Type B pancreatic cell (in vitro differentiated cells): ENCODE results near the gene EMP3. TPM values are rescaled to one million over a fixed set of nuclear protein-coding genes. Genes with fewer than 3 reads are reported as not detected.

Experiments used
- DNase-seq: peaks from one replicate; pipeline ENCODE4 v3.0.0; 2021; ENCODE audit warnings: mixed read lengths; ENCODE audit not compliant: unreplicated experiment; ENCODE audit errors: extremely low spot score
- H3K27ac Mint-ChIP-seq: 2 replicates; pipeline ENCODE4 v1.8.0; 2021; ENCODE audit warnings: mild to moderate bottlenecking, mixed read lengths
- H3K27me3 Mint-ChIP-seq: 2 replicates; pipeline ENCODE4 v1.8.0; 2021; ENCODE audit warnings: mixed read lengths
- H3K36me3 Mint-ChIP-seq: 2 replicates; pipeline ENCODE4 v1.8.0; 2021; ENCODE audit warnings: mixed read lengths
- H3K4me1 Mint-ChIP-seq: one replicate; pipeline ENCODE4 v1.8.0; 2021; ENCODE audit warnings: mixed read lengths; ENCODE audit not compliant: unreplicated experiment
- H3K4me3 Mint-ChIP-seq: 2 replicates; pipeline ENCODE4 v1.8.0; 2021; ENCODE audit warnings: mild to moderate bottlenecking, mixed read lengths
- H3K9me3 Mint-ChIP-seq: 2 replicates; pipeline ENCODE4 v1.8.0; 2021; ENCODE audit warnings: mixed read lengths
- CTCF ChIP-seq: fragments of 200-600 bp; sonication (generic); conservative IDR thresholded peaks from 2 replicates; pipeline ENCODE4 v1.5.0; 2021; ENCODE audit warnings: antibody characterized with exemption, mild to moderate bottlenecking
- total RNA-seq: library from RNA; stranded (reverse); gene quantifications from 2 replicates; pipeline ENCODE4 v1.2.1, GENCODE V29; 2021; ENCODE audit warnings: low replicate concordance

The EMP3 gene
- total RNA-seq, 1 donor from 2014 or later = 47.8 TPM

DNA sequence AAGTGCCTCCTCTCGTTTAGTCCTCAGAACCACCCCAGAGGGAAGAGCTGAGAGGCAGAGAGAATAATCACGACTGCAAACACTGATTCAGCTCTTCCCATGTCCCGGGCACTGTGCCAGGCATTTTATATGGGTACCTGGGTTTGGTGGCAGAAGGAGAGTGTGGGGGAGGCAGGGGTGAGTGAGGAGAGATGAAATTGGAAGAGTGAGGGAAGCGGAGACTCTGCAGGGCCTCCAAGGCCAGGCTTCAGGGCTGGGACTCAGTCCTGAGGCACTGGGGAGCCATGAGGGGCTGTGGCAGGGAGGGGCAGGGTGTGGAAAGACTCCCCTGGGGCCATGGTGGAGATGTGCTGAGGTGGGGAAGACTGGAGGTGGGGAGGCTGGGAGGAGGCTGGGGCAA lies 47.6 kb downstream of the EMP3 start:
- H3K36me3 Mint-ChIP-seq = no peaks in the 10 kb centered on the region
- no peak for TF ChIP-seq CTCF
- no peaks in the 10 kb centered on the region for H3K9me3 Mint-ChIP-seq
- H3K4me3 Mint-ChIP-seq = no peak overlapping the region
- DNase-seq = no peak
- no peaks in the 10 kb centered on the region for H3K27me3 Mint-ChIP-seq
- H3K27ac Mint-ChIP-seq = no peak overlapping the region
- H3K4me1 Mint-ChIP-seq = peaks cover 20% of the 10 kb centered on the region

DNA sequence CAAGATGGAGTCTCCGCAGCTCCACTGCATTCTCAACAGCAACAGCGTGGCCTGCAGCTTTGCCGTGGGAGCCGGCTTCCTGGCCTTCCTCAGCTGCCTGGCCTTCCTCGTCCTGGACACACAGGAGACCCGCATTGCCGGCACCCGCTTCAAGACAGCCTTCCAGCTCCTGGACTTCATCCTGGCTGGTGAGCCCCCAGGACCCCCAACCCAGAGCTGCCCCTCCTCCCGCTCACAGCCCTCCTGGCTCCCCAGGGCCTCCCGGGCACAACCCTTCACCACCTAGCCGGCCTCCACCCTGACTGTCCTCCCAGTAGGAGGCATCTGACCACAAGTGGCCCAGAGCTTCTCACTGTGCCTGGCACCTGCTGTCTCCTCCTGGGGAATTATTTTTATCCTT lies 48.2 kb downstream of the EMP3 start:
- Mint-ChIP-seq H3K36me3 (no peaks in the 10 kb centered on the region), H3K27ac (no peak overlapping the region), H3K9me3 (no peaks in the 10 kb centered on the region), H3K4me3 (no peak overlapping the region), H3K4me1 (peaks cover 20% of the 10 kb centered on the region), H3K27me3 (no peaks in the 10 kb centered on the region)
- TF ChIP-seq CTCF = no peak
- no peak for DNase-seq

DNA sequence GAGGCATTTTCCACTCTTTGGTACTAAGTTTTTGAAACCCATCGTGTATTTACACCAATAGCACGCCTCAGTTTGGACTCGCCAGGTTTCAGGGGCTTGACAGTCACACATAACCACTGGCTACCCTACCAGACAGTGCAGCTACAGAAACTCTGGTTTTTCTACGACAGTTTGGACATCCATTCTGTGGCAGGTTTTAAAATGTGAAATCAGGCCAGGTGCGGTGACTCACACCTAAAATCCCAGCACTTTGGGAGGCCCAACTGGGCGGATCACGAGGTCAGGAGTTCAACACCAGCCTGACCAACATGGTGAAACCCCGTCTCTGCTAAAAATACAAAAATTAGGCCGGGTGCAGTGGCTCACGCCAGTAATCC lies 52.8 kb downstream of the EMP3 start:
- no peak for TF ChIP-seq CTCF
- Mint-ChIP-seq H3K36me3 (peaks cover 5% of the 10 kb centered on the region), H3K27me3 (no peaks in the 10 kb centered on the region), H3K4me3 (no peak overlapping the region), H3K27ac (no peak overlapping the region), H3K9me3 (no peaks in the 10 kb centered on the region), H3K4me1 (no peaks in the 10 kb centered on the region)
- DNase-seq = no peak

DNA sequence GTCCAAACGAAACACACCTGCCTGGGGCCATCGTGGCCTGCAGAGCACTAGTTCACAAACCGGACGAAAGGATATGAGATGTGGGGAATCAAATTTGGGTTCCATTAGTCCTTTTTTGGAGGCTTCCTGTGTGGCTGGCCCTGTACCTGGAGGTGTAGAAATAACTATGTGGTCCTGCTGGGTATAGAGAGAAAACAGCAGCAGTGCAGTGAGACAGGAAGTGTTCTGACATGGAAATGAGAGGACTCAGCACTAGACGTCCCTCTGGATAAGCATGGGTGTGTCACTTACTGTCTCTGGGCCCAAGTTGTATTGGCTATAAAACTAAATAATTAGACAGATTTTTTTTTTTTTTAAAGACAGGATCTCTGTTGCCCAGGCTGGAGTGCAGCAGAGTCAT lies 53.7 kb downstream of the EMP3 start:
- Mint-ChIP-seq H3K27ac (no peak overlapping the region), H3K27me3 (no peaks in the 10 kb centered on the region), H3K4me1 (no peaks in the 10 kb centered on the region), H3K36me3 (peaks cover 9% of the 10 kb centered on the region), H3K9me3 (no peaks in the 10 kb centered on the region), H3K4me3 (no peak overlapping the region)
- no peak for TF ChIP-seq CTCF
- DNase-seq = no peak

Other genes with a start within 250 kb of the EMP3 start
- gene PLA2G4C, start 214.7 kb upstream of the EMP3 start, total RNA-seq = 1.1 and 3.2 TPM in 2 replicates
- gene LIG1, start 155.2 kb upstream of the EMP3 start, total RNA-seq = 48.4 and 84.9 TPM in 2 replicates
- 6.7 and 10.7 TPM in 2 replicates for gene ZSWIM9, start 154.9 kb upstream of the EMP3 start, total RNA-seq
- 21.9 and 50.4 TPM in 2 replicates for gene CARD8, start 69.6 kb upstream of the EMP3 start, total RNA-seq
- gene ZNF114, start 55.5 kb upstream of the EMP3 start, total RNA-seq = 1.5 and 7.4 TPM in 2 replicates
- gene TMEM143, start 38.4 kb downstream of the EMP3 start, total RNA-seq = 8.6 and 12.8 TPM in 2 replicates
- gene SYNGR4, start 38.8 kb downstream of the EMP3 start, total RNA-seq = not detected in 2 replicates
- gene KDELR1, start 66.0 kb downstream of the EMP3 start, total RNA-seq = 227 and 245 TPM in 2 replicates
- gene GRIN2D, start 68.1 kb downstream of the EMP3 start, total RNA-seq = 0.45 and 0.58 TPM in 2 replicates
- gene GRWD1, start 120.4 kb downstream of the EMP3 start, total RNA-seq = 37.2 and 44.0 TPM in 2 replicates
- 1.8 TPM in 2 replicates for gene KCNJ14, start 130.0 kb downstream of the EMP3 start, total RNA-seq
- 115 and 139 TPM in 2 replicates for gene CYTH2, start 143.8 kb downstream of the EMP3 start, total RNA-seq
- 12.2 and 21.6 TPM in 2 replicates for gene LMTK3, start 186.3 kb downstream of the EMP3 start, total RNA-seq
- 0.77 and 5.3 TPM in 2 replicates for gene SULT2B1, start 226.6 kb downstream of the EMP3 start, total RNA-seq